Aorta (tissue), 5 donors: ENCODE results near the gene TMUB2. TPM values are rescaled to one million over a fixed set of nuclear protein-coding genes. Genes with fewer than 3 reads are reported as not detected.
A peak's percentile ranks its signal among the peaks of the same experiment; 100 is the strongest.

Source experiments
- ATAC-seq: fragments of 200-7000 bp; cut with Tn5 transposase; one replicate; pipeline ENCODE4 v1.9.1; 2022; ENCODE audit warnings: moderate library complexity; ENCODE audit not compliant: low FRiP score
- DNase-seq, 2 donors: peaks; one replicate each; pipeline ENCODE4 v3.0.0-alpha.2; 2020
- H3K27ac ChIP-seq, 2 donors: one replicate each; pipeline ENCODE4 v1.5.1; 2013; ENCODE audit warnings: low read length in 2 of 2, mild to moderate bottlenecking in 2 of 2, moderate library complexity in 2 of 2, control low read depth in 1 of 2, inconsistent platforms in 1 of 2, low read depth in 1 of 2
- H3K27me3 ChIP-seq, 2 donors: one replicate each; pipeline ENCODE4 v1.6.1; 2013; ENCODE audit warnings: control low read depth in 1 of 2, low read length in 1 of 2, mild to moderate bottlenecking in 1 of 2, moderate library complexity in 1 of 2; ENCODE audit not compliant: insufficient read depth in 2 of 2, control insufficient read depth in 1 of 2
- H3K36me3 ChIP-seq, 2 donors: one replicate each; pipeline ENCODE4 v1.6.1; 2013; ENCODE audit warnings: control low read depth in 1 of 2, low read length in 1 of 2, mild to moderate bottlenecking in 1 of 2; ENCODE audit not compliant: insufficient read depth in 2 of 2, control insufficient read depth in 1 of 2
- H3K4me1 ChIP-seq, 2 donors: one replicate each; pipeline ENCODE4 v1.6.1; 2013; ENCODE audit warnings: low read length in 2 of 2, control low read depth in 1 of 2, mild to moderate bottlenecking in 1 of 2, moderate library complexity in 1 of 2; ENCODE audit not compliant: insufficient read depth in 2 of 2, control insufficient read depth in 1 of 2
- H3K4me3 ChIP-seq, 2 donors: one replicate each; pipeline ENCODE4 v1.5.1; 2013; ENCODE audit warnings: low read length in 2 of 2, control low read depth in 1 of 2, mild to moderate bottlenecking in 1 of 2
- H3K9me3 ChIP-seq: one replicate; pipeline ENCODE4 v1.6.1; 2013; ENCODE audit warnings: mild to moderate bottlenecking, low read length; ENCODE audit not compliant: control insufficient read depth
- WGBS, 2 donors: extraction: QIAGEN DNeasy Blood & Tissue Kit; methylation state at CpG; one replicate each; pipeline ENCODE4 v1.1.7; 2013; 5-methylcytosine and 5-hydroxymethylcytosine counted together
- intact Hi-C, 2 donors: fragments of 100-400 bp; cut with DNase I; formaldehyde crosslinking; loops; one replicate each; pipeline versions ENCODE4 v1.14.2 to v1.15.0; 2022
- polyA plus RNA-seq, 2 donors: library from polyadenylated mRNA; stranded (reverse); fragments of 200-250 nt; gene quantifications; one replicate each; pipeline ENCODE4 v1.2.3, GENCODE V29; 2013
- total RNA-seq, 2 donors: library from RNA; stranded (reverse); fragmentation: NEBNext Ultra II Directional; extraction: Animal tissue kit (Norgen Biotek cat#: 25700); gene quantifications; one replicate each; pipeline ENCODE4 v1.2.1, GENCODE V29; 2021
- donor health status: healthy with polysubstance abuse.
- donor health status: Bipolar disorder and iron deficiency.
- donor health status: DM: no; HTN: no; CAD: no.
- donor health status: DM: no; HTN: no; CAD: no.
- donor health status: DM: yes; HTN: yes; CAD: no.

Gene TMUB2
- total and polyA plus RNA-seq, 4 donors = 13.4 to 59.8 (median 32.8) TPM

DNA sequence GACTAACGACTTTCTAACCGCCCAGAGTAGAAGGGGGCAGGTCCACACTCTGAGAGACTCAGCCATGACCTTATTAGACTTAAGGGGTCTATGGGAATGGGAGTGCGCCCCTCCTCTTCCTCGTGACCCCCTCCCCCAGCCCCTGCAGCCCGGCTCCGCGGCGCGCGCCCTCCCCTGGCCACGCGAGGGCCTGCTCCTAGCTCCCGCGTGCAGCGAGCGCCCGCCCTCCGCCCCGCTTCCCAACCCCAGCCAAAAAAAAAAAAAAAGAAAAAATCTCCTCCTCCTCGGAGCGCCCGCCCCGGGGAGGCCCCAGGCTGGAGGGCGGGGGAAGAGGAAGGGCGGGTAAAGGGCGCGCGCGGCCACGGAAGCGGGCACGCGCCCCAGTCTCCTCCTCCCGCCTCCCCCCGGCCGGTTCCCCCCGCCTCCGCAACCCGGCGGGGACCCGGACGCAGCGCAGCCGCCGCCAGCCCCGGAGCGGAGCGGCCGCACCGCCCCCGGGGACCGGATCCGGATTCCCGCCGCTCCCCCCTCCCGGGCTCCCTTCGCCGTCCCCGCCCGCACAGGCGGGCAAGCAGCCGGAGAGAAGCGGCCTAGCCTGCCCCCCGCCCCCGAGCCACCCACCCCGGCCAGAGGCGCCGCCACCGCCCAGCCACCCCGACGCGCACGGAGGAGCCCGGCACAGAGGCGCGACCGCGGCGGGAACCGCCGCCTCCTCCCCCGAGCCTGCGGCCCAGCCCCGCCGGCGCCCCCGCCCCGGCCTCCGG is 31.8 kb downstream of the TMUB2 start:
- intact Hi-C loops = loop anchor here (1.0 to 10.0 kb wide), 4 partner anchors 18 to 286 kb away; partner anchors contain the start of gene GPATCH8 (in 1 of the 2)
- peak overlapping the region; percentile 90 to 99 for H3K27ac ChIP-seq
- DNase-seq = peak; percentile 92 to 96
- H3K4me1 ChIP-seq = peaks cover 0 to 2% of the 10 kb centered on the region in 2 donors
- H3K27me3 ChIP-seq = no peaks in the 10 kb centered on the region
- H3K36me3 ChIP-seq = peaks cover 5 to 9% of the 10 kb centered on the region in 2 donors
- no peaks in the 10 kb centered on the region for H3K9me3 ChIP-seq
- ATAC-seq = peak; percentile 89
- WGBS, 2 donors = 0 to 1% methylated on average over 18 to 85 of the region's 89 CpGs
- H3K4me3 ChIP-seq = peak overlapping the region; percentile 90 to 98

GRCh38 chr17:44219108-44219615 is 32.4 kb downstream of the TMUB2 start:
- Histone ChIP-seq H3K27me3 (no peaks in the 10 kb centered on the region), H3K4me3 (peak overlapping the region; percentile 90 to 98), H3K4me1 (peaks cover 0 to 2% of the 10 kb centered on the region in 2 donors), H3K36me3 (peaks cover 5 to 9% of the 10 kb centered on the region in 2 donors), H3K9me3 (no peaks in the 10 kb centered on the region), H3K27ac (peak overlapping the region; percentile 90 to 99)
- DNase-seq (peak; percentile 77 to 89), ATAC-seq (peak; percentile 42)
- intact Hi-C loops = loop anchor here (1.0 to 10.0 kb wide), 4 partner anchors 18 to 286 kb away; partner anchors contain the start of gene GPATCH8 (in 1 of the 2)
- 1% methylated on average over 54 to 73 of the region's 73 CpGs for WGBS, 2 donors

DNA sequence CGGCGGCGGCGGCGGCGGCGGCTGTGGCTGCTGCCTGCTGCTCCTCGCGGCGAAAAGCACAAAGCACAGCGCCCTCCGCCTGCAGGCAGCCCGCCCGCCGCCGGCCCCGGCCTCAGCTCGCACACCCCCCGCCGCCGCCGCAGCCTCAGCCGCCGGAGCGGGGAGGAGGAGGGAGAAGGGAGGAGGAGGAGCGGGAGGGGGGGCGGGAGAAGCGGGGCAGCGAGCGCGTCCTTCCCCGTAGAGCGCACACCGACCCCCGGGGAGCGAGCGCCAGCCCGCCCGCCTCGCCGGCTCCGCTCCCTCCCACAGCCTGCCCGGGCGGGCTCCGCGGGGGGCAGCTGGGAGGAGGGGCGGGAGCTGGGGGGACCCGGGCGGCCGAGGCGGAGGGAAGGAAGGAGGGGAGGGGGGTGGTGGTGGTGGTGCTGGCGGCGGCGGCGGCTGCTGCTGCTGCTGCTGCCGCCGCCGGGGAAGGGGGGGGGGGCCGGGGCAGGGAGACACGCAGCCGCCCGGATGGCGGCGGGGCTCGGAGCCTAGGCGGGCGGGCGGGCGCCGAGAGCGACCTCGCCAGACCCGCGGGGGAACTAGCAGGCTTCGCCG is 32.9 kb downstream of the TMUB2 start, which contains the start of gene UBTF:
UBTF (minus strand) TSS at position 60 of the 597 bp plus-strand sequence. CDS start 1,446 bp downstream, outside the sequence.
- DNase-seq (peak; percentile 86), ATAC-seq (peak; percentile 16)
- 0 to 1% methylated on average over 32 to 76 of the region's 76 CpGs for WGBS, 2 donors
- Histone ChIP-seq H3K27me3 (no peaks in the 10 kb centered on the region), H3K4me3 (peak within 1 kb of the TSS; percentile 90 to 98), H3K36me3 (peaks cover 5 to 7% of the 10 kb centered on the region in 2 donors), H3K9me3 (no peaks in the 10 kb centered on the region), H3K27ac (peak within 1 kb of the TSS; percentile 94 to 99), H3K4me1 (peaks cover 0 to 2% of the 10 kb centered on the region in 2 donors)
- intact Hi-C loops = loop anchor here (1.0 to 10.0 kb wide), 4 partner anchors 19 to 285 kb away; partner anchors contain the start of gene GPATCH8 (in 1 of the 2)

GRCh38 chr17:44220213-44221083 is 33.7 kb downstream of the TMUB2 start:
- no peaks in the 10 kb centered on the region for H3K9me3 ChIP-seq
- peak overlapping the region; percentile 94 to 99 for H3K27ac ChIP-seq
- DNase-seq = peak; percentile 67 to 82
- intact Hi-C loops = no loop called here
- H3K4me3 ChIP-seq = peak overlapping the region; percentile 90 to 98
- peaks cover 0 to 2% of the 10 kb centered on the region in 2 donors for H3K4me1 ChIP-seq
- H3K27me3 ChIP-seq = no peaks in the 10 kb centered on the region
- peak; percentile 55 for ATAC-seq
- 1% methylated on average over 92 to 108 of the region's 108 CpGs for WGBS, 2 donors
- H3K36me3 ChIP-seq = peaks cover 0 to 5% of the 10 kb centered on the region in 2 donors

GRCh38 chr17:44221084-44221861 is 34.5 kb downstream of the TMUB2 start:
- Histone ChIP-seq H3K4me1 (peaks cover 0 to 2% of the 10 kb centered on the region in 2 donors), H3K27ac (peak overlapping the region; percentile 88 to 99), H3K36me3 (peaks cover 0 to 2% of the 10 kb centered on the region in 2 donors), H3K27me3 (no peaks in the 10 kb centered on the region), H3K4me3 (peak overlapping the region; percentile 90 to 98), H3K9me3 (no peaks in the 10 kb centered on the region)
- intact Hi-C loops = no loop called here
- peak; percentile 63 for ATAC-seq
- 0 to 1% methylated on average over 47 to 54 of the region's 54 CpGs for WGBS, 2 donors
- peak; percentile 85 to 90 for DNase-seq

- DNase-seq = peak; percentile 68 to 74
- H3K27ac ChIP-seq = peak overlapping the region; percentile 33 to 88
- H3K36me3 ChIP-seq = no peaks in the 10 kb centered on the region
- ATAC-seq = no peak
- 0 to 1% methylated on average over 17 of the region's 17 CpGs for WGBS, 2 donors
- peaks cover 0 to 2% of the 10 kb centered on the region in 2 donors for H3K4me1 ChIP-seq
- intact Hi-C loops = no loop called here
- peak overlapping the region; percentile 90 to 98 for H3K4me3 ChIP-seq
- H3K9me3 ChIP-seq = no peaks in the 10 kb centered on the region
- H3K27me3 ChIP-seq = no peaks in the 10 kb centered on the region
These were observed 35.0 kb downstream of the TMUB2 start for GRCh38 chr17:44221862-44222111.

DNA sequence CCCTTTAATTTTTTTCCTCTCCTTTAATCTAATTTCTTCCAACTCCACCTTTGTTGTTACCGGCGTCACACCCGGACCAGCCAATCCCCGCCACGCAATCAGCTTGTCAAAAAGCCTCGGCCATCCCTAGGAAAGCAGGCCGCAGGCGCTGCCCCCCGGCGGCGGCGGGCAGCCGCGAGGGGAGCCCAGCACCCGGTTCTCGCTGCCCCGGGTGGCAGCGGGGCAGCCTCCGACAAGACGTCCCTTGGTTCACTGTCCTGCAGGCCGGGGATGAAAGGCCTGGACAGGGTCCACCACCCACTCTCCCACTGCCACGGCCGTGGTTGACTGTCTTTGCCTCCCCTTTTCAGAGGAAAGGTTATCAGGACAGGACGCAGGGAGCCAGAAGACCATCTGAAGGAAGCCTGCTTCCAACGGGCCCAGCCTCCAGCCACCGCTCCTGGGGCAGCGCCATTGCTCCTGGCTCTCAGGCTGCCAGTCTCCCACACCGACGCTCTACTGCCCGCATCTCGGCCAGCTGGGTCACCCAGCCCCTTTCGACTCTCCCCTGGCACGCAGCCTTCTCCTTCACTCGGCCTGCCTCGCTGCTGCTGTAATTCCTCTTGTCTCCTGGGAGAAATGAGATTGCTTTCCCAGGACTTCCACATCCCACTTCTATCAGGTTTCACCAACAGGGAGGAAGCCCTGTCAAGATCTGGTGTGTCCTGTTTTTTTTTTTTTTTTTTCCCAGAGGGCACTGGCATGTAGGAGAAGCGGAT is 35.5 kb downstream of the TMUB2 start:
- no peaks in the 10 kb centered on the region for H3K27me3 ChIP-seq
- DNase-seq (peak; percentile 87 to 91), ATAC-seq (peak; percentile 61)
- peaks cover 0 to 2% of the 10 kb centered on the region in 2 donors for H3K4me1 ChIP-seq
- H3K4me3 ChIP-seq = peak overlapping the region; percentile 90 to 98
- intact Hi-C loops = no loop called here
- WGBS, 2 donors = 0 to 2% methylated on average over 36 of the region's 36 CpGs
- H3K27ac ChIP-seq = peak overlapping the region; percentile 33 to 88
- no peaks in the 10 kb centered on the region for H3K36me3 ChIP-seq
- no peaks in the 10 kb centered on the region for H3K9me3 ChIP-seq
